ENCODE data around the gene ZYX.
"Not testable (repeated sequence)": the region's sequence is repeated elsewhere in the genome, so short reads cannot be mapped to it uniquely, and the experiment has no call there.

ZYX gene

GRCh38 chr7:143397710-143398530, 16.8 kb downstream of the ZYX start:
- no peak for DNase-seq (ENCODE audit: low read depth)

GRCh38 chr7:143398616-143399015, 17.5 kb downstream of the ZYX start:
- no peak for DNase-seq (ENCODE audit: low read depth)

GRCh38 chr7:143399151-143399550, 18.0 kb downstream of the ZYX start:
- DNase-seq (ENCODE audit: low read depth): no peak

GRCh38 chr7:143399642-143400041, 18.5 kb downstream of the ZYX start:
- no peak for DNase-seq (ENCODE audit: low read depth)

- DNase-seq (ENCODE audit: low read depth): no peak
Measured at GRCh38 chr7:143401265-143401664, 20.1 kb downstream of the ZYX start.

GRCh38 chr7:143402233-143402632, 21.1 kb downstream of the ZYX start:
- DNase-seq (ENCODE audit: low read depth): not testable (repeated sequence)

GRCh38 chr7:143405173-143406001, 24.2 kb downstream of the ZYX start:
- DNase-seq (ENCODE audit: low read depth): no peak

GRCh38 chr7:143406002-143406357, 24.8 kb downstream of the ZYX start:
- DNase-seq (ENCODE audit: low read depth): no peak

GRCh38 chr7:143407287-143408251, 26.4 kb downstream of the ZYX start:
- no peak for DNase-seq (ENCODE audit: low read depth)

GRCh38 chr7:143408252-143408685, 27.1 kb downstream of the ZYX start:
- no peak for DNase-seq (ENCODE audit: low read depth)

GRCh38 chr7:143408686-143409561, 27.8 kb downstream of the ZYX start, which contains the start of gene EPHA1:
TSS of gene EPHA1 (minus strand) at chr7:143408856. CDS start at chr7:143408805, 51 bp downstream.
- peak; percentile 34 for DNase-seq (ENCODE audit: low read depth)

GRCh38 chr7:143410521-143411004, 29.4 kb downstream of the ZYX start:
- DNase-seq (ENCODE audit: low read depth): no peak

- no peak for DNase-seq (ENCODE audit: low read depth)
Measured at GRCh38 chr7:143411976-143412708, 31.0 kb downstream of the ZYX start.

- DNase-seq (ENCODE audit: low read depth): no peak
Measured at GRCh38 chr7:143413123-143413522, 32.0 kb downstream of the ZYX start.

GRCh38 chr7:143415209-143415608, 34.1 kb downstream of the ZYX start:
- DNase-seq (ENCODE audit: low read depth): not testable (repeated sequence)

- DNase-seq (ENCODE audit: low read depth): no peak
Measured at GRCh38 chr7:143415742-143416397, 34.7 kb downstream of the ZYX start.

- DNase-seq (ENCODE audit: low read depth): no peak
Measured at GRCh38 chr7:143416565-143417149, 35.5 kb downstream of the ZYX start.

- DNase-seq (ENCODE audit: low read depth): no peak
Measured at GRCh38 chr7:143417734-143418383, 36.7 kb downstream of the ZYX start.

Measured in activated T-cell treated with anti-CD3 and anti-CD28 coated beads for 48 hours (primary cell).